GM12878 (cell line): ENCODE results near the gene ADM2.

Experiments used
- ETV6 ChIP-seq, 2 experiments: fragments of 450-650 bp in 1 of 2; IDR thresholded peaks in 1 of 2; conservative IDR thresholded peaks in 1 of 2; 2 replicates each; pipeline ENCODE4 v1.6.1; 2014; ENCODE audit warnings: antibody characterized with exemption in 1 of 2, borderline replicate concordance in 1 of 2, low read depth in 1 of 2, mild to moderate bottlenecking in 1 of 2, moderate library complexity in 1 of 2
- HDGF ChIP-seq: fragments of 450-650 bp; IDR thresholded peaks from 2 replicates; pipeline ENCODE4 v1.6.1; 2016; ENCODE audit warnings: antibody characterized with exemption
- NFIC ChIP-seq: IDR thresholded peaks from 2 replicates; pipeline ENCODE4 v1.6.1; 2012; ENCODE audit warnings: low read depth, mild to moderate bottlenecking, inconsistent platforms, low read length, moderate library complexity
- POLR2A ChIP-seq: IDR thresholded peaks from 2 replicates; pipeline ENCODE4 v1.6.1; 2011; ENCODE audit warnings: low read depth, mild to moderate bottlenecking, low read length
- RFX5 ChIP-seq: IDR thresholded peaks from 2 replicates; pipeline ENCODE4 v1.6.1; 2011; ENCODE audit warnings: low read depth, low read length, improper control_type of control experiment
- SIN3A ChIP-seq: IDR thresholded peaks from 2 replicates; pipeline ENCODE4 v1.6.1; 2012; ENCODE audit warnings: low read depth, low read length, improper control_type of control experiment
- SRF ChIP-seq, 2 experiments: IDR thresholded peaks; 2 replicates each; pipeline ENCODE4 v1.6.1; 2011; ENCODE audit warnings: low read depth in 2 of 2, low read length in 2 of 2, mild to moderate bottlenecking in 1 of 2, moderate library complexity in 1 of 2
- WRNIP1 ChIP-seq: IDR thresholded peaks from 2 replicates; pipeline ENCODE4 v1.6.1; 2011; ENCODE audit warnings: low read depth, low read length, improper control_type of control experiment, borderline replicate concordance
- YY1 ChIP-seq: IDR thresholded peaks from 2 replicates; pipeline ENCODE4 v1.6.1; 2011; ENCODE audit warnings: low read depth, mild to moderate bottlenecking, low read length
- TF ChIP-seq, protein P1 (sequence below), 3 experiments: IDR thresholded peaks in 2 of 3; conservative IDR thresholded peaks in 1 of 3; 2 replicates each; pipeline ENCODE4 v1.5.1; 2011; ENCODE audit warnings: low read depth in 3 of 3, low read length in 3 of 3, mild to moderate bottlenecking in 3 of 3, control low read depth in 2 of 3, moderate library complexity in 2 of 3, inconsistent platforms in 1 of 3, mixed read lengths in 1 of 3; ENCODE audit not compliant: control insufficient read depth in 2 of 3, insufficient read depth in 1 of 3; ENCODE audit errors: extremely low read depth in 1 of 3

DNA sequence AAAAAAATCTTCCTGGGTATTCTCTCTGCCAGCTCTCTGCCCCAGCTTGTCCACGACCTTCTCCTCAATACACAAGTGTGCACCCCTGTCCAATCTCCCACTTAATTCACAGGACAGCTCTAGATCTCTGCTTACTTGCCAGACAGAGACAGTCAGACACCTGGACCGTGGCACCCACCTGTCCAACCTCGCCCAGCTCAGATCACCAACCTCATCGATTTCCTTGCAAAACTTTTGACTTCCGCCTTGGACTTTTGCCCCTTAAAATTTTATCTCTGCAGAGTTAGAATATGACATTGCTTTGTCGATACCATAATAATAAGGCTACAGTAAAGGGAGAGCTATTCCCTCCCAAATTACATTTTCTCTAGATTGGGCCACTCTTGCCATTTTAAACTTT lies 15.8 kb downstream of the ADM2 start:
- TF ChIP-seq, protein P1, sequence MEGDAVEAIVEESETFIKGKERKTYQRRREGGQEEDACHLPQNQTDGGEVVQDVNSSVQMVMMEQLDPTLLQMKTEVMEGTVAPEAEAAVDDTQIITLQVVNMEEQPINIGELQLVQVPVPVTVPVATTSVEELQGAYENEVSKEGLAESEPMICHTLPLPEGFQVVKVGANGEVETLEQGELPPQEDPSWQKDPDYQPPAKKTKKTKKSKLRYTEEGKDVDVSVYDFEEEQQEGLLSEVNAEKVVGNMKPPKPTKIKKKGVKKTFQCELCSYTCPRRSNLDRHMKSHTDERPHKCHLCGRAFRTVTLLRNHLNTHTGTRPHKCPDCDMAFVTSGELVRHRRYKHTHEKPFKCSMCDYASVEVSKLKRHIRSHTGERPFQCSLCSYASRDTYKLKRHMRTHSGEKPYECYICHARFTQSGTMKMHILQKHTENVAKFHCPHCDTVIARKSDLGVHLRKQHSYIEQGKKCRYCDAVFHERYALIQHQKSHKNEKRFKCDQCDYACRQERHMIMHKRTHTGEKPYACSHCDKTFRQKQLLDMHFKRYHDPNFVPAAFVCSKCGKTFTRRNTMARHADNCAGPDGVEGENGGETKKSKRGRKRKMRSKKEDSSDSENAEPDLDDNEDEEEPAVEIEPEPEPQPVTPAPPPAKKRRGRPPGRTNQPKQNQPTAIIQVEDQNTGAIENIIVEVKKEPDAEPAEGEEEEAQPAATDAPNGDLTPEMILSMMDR (IDR thresholded peaks at IDR 0.05 in 2 of 3, conservative IDR thresholded peaks at IDR 0.05 in 1 of 3; ENCODE audit: control insufficient read depth in 2 of 3, extremely low read depth in 1 of 3, insufficient read depth in 1 of 3, low read depth in 3 of 3, low read length in 3 of 3), result no peak
- no peak for TF ChIP-seq SRF (IDR thresholded peaks at IDR 0.05; ENCODE audit: low read depth in 2 of 2, low read length in 2 of 2)
- TF ChIP-seq POLR2A, result no peak
- TF ChIP-seq YY1, result no peak
- no peak for TF ChIP-seq WRNIP1
- no peak for TF ChIP-seq RFX5
- no peak for TF ChIP-seq NFIC
- TF ChIP-seq SIN3A, result no peak
- TF ChIP-seq ETV6 (conservative IDR thresholded peaks at IDR 0.05 in 1 of 2, IDR thresholded peaks at IDR 0.05 in 1 of 2; ENCODE audit: borderline replicate concordance in 1 of 2, low read depth in 1 of 2), result no peak
- TF ChIP-seq HDGF, result no peak
